Subcutaneous adipose tissue (tissue), 4 donors: ENCODE measurements around the gene METTL21A. TPM values are rescaled to one million over a fixed set of nuclear protein-coding genes. Genes with fewer than 3 reads are reported as not detected.

ENCODE experiments used
- total RNA-seq, 4 donors: library from RNA; depleted of rRNA; stranded (reverse); fragments of >200 nt; gene quantifications; one replicate each; pipeline ENCODE4 v1.1.0, GENCODE V29; 2016
- TF ChIP-seq, protein P1 (sequence below): fragments of 450-650 bp; IDR thresholded peaks from one replicate; pipeline ENCODE4 v1.5.1; 2016; ENCODE audit warnings: low read depth, mild to moderate bottlenecking, control low read depth, antibody characterized with exemption, moderate library complexity

The METTL21A gene
- total RNA-seq, 4 donors from 2014 or later: 11.0 to 25.1 (median 16.7) TPM

DNA sequence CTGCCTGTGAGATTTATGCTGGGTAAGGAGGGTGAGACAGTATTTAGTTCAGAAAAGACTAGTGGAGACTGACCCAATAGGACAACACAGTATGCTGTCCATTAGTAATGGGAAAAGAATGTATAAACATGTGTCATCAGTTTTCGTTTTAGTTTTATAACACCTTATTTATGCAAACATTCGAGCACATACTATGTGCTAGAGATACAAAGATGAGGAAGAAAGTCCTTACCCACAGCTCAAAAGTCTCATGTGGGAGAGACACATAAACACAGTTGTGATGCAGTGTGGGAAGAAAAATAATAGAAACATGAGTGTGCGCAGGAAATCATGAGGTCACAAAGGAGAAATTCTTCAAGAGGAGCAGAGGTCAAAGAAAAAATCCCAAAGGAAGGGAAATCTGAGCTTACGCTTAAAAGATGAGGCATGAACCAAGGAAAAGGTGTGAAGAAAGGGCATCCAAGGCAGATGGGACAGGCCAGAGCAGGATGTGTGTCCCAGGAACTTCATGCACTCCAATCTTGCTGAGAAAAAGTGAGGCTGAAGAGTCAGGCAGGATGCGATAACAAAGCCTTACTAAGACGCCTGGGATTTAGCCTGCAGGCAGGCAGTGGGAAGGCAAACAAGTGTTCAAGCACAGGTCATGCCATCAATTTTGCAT is 8.1 kb downstream of the METTL21A start:
- TF ChIP-seq, protein P1, sequence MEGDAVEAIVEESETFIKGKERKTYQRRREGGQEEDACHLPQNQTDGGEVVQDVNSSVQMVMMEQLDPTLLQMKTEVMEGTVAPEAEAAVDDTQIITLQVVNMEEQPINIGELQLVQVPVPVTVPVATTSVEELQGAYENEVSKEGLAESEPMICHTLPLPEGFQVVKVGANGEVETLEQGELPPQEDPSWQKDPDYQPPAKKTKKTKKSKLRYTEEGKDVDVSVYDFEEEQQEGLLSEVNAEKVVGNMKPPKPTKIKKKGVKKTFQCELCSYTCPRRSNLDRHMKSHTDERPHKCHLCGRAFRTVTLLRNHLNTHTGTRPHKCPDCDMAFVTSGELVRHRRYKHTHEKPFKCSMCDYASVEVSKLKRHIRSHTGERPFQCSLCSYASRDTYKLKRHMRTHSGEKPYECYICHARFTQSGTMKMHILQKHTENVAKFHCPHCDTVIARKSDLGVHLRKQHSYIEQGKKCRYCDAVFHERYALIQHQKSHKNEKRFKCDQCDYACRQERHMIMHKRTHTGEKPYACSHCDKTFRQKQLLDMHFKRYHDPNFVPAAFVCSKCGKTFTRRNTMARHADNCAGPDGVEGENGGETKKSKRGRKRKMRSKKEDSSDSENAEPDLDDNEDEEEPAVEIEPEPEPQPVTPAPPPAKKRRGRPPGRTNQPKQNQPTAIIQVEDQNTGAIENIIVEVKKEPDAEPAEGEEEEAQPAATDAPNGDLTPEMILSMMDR: no peak

DNA sequence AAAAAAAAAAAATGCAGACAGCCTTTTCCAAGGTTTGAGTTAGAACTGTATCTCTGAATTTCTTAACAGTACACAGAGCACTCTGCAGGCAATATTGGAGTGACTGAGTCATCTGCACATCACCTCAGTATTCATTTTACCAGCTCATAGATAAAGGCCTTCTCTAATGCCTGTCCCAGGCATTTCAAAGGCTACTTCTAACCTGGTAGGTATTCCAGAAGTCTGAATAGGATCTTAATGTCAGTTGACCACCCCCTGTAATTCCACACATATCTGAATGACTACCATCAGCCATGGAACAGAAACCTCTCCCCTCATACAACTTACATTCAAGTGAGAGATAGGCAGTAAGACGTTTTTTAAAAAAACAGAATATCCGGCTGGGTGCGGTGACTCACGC is 9.0 kb downstream of the METTL21A start:
- TF ChIP-seq, protein P1: no peak

DNA sequence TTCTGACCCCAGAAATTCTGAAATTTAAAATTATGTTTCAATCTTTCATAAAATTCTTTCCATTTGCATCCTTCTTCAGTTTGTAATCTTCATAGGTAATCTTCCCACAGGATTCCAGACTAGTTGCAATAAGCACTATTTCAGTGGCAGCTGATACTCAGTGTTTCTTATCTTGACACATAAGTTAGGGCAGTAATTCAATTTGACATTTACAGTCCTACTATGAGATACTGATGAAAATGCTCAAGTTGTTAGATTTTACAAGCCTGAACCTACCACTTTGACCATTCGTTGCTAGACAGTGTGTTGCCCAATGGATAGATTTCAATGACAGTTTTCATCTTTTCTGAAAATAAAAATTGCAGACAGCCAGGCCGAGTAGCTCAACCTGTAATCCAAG is 10.4 kb downstream of the METTL21A start:
- TF ChIP-seq, protein P1: no peak

GRCh38 chr2:207612714-207613113 is 12.5 kb downstream of the METTL21A start:
- TF ChIP-seq, protein P1: no peak

DNA sequence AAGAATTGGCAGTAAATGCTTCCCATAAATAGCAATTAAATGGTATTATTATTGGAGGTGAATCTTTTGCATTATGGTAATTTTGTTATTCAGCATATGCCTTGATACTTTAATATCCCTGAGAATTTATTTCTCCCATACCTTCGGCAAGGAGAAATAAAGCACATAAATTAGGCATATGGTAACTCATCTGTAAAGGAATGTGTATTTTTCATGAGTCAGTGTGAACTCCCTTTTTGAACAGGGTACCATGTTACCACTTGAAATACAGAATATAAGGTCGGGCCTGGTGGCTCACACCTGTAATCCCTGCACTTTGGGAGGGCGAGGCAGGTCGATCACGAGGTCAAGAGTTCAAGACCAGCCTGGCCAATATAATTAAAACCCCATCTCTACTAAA is 18.4 kb downstream of the METTL21A start:
- TF ChIP-seq, protein P1: no peak

GRCh38 chr2:207606399-207606798 is 18.8 kb downstream of the METTL21A start:
- TF ChIP-seq, protein P1: no peak

- TF ChIP-seq, protein P1: no peak
These were observed 21.7 kb downstream of the METTL21A start for GRCh38 chr2:207603486-207603885.
